ENCODE measurements around the gene TMEM179.

GRCh38 chr14:104638927-104639450 is 34.4 kb upstream of the TMEM179 start:
- TF ChIP-seq CTCF (optimal IDR thresholded peaks at IDR 0.05 in 1 of 3, IDR thresholded peaks at IDR 0.05 in 1 of 3, conservative IDR thresholded peaks at IDR 0.05 in 1 of 3; ENCODE audit: extremely low read depth in 1 of 3, insufficient read depth in 2 of 3, low read length in 3 of 3), result no peak
- no peak for TF ChIP-seq EZH2 (IDR thresholded peaks at IDR 0.05; ENCODE audit: low read length)
